ENCODE results near the gene NOL3.
A peak's percentile ranks its signal among the peaks of the same experiment; 100 is the strongest.

DNA sequence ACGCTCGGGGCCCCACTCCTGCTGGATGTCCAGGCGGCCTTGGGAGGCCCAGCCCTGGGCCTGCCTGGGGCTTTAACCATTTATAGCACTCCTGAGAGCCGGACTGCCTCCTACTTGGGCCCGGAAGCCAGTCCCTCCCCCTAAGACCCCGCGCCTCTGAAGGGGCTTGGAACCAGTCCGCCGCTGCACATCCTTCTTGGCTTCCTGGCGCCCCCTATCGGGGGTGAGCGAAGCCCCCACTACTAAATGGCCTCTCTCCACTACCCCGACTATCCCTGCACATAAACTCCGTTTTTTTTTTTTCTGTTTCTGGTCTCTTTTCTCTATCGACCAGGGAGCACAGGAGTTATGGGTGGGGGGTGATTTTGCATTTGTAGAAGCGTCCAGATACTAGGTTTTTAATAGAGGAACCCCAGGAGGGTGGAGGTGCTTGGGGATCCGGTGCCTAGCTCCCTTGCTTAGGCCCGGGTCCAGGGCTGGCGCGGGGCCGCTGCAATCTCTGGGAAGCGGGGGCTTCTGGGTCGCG, 633 bp upstream of the NOL3 start:
- TF ChIP-seq POLR2A (IDR thresholded peaks at IDR 0.05), result no peak
- TF ChIP-seq, protein P1, sequence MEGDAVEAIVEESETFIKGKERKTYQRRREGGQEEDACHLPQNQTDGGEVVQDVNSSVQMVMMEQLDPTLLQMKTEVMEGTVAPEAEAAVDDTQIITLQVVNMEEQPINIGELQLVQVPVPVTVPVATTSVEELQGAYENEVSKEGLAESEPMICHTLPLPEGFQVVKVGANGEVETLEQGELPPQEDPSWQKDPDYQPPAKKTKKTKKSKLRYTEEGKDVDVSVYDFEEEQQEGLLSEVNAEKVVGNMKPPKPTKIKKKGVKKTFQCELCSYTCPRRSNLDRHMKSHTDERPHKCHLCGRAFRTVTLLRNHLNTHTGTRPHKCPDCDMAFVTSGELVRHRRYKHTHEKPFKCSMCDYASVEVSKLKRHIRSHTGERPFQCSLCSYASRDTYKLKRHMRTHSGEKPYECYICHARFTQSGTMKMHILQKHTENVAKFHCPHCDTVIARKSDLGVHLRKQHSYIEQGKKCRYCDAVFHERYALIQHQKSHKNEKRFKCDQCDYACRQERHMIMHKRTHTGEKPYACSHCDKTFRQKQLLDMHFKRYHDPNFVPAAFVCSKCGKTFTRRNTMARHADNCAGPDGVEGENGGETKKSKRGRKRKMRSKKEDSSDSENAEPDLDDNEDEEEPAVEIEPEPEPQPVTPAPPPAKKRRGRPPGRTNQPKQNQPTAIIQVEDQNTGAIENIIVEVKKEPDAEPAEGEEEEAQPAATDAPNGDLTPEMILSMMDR (IDR thresholded peaks at IDR 0.05), result peak in 5 of 6 experiments; percentile 15 to 52 (median 28)
